Fibroblast of skin of right biceps (primary cell): ENCODE results near the gene AP1G2.
"Not testable (repeated sequence)": the region's sequence is repeated elsewhere in the genome, so short reads cannot be mapped to it uniquely, and the experiment has no call there.

ENCODE experiments used
- DNase-seq: peaks from one replicate; pipeline ENCODE4 v3.0.0-alpha.2; 2013

AP1G2 gene

GRCh38 chr14:23567186-23568020 lies at the start of gene AP1G2:
Gene AP1G2, minus strand, starts transcription at chr14:23567791. Its CDS starts 477 bp downstream, at chr14:23567314.
- peak; percentile 69 for DNase-seq

GRCh38 chr14:23615856-23616255 lies 48.3 kb upstream of the AP1G2 start:
- no peak for DNase-seq

- DNase-seq, result no peak
These were observed 46.8 kb upstream of the AP1G2 start for GRCh38 chr14:23614395-23614828.

- DNase-seq, result no peak
These were observed 45.9 kb upstream of the AP1G2 start for GRCh38 chr14:23613242-23614070.

- DNase-seq, result no peak
These were observed 45.2 kb upstream of the AP1G2 start for GRCh38 chr14:23612802-23613201.

GRCh38 chr14:23612354-23612732 lies 44.8 kb upstream of the AP1G2 start:
- no peak for DNase-seq

- no peak for DNase-seq
These were observed 43.3 kb upstream of the AP1G2 start for GRCh38 chr14:23610815-23611289.

- DNase-seq, result no peak
These were observed 42.7 kb upstream of the AP1G2 start for GRCh38 chr14:23610090-23610814.

GRCh38 chr14:23609411-23610089 lies 42.0 kb upstream of the AP1G2 start:
- DNase-seq, result not testable (repeated sequence)

GRCh38 chr14:23609001-23609400 lies 41.4 kb upstream of the AP1G2 start:
- no peak for DNase-seq

- no peak for DNase-seq
These were observed 40.9 kb upstream of the AP1G2 start for GRCh38 chr14:23608454-23608853.

- peak; percentile 23 for DNase-seq
These were observed 38.5 kb upstream of the AP1G2 start for GRCh38 chr14:23605931-23606585.

GRCh38 chr14:23604675-23605170 lies 37.1 kb upstream of the AP1G2 start:
- no peak for DNase-seq

GRCh38 chr14:23604148-23604547 lies 36.6 kb upstream of the AP1G2 start:
- no peak for DNase-seq

- DNase-seq, result no peak
These were observed 35.5 kb upstream of the AP1G2 start for GRCh38 chr14:23603103-23603502.

GRCh38 chr14:23602181-23603095 lies 34.8 kb upstream of the AP1G2 start:
- DNase-seq, result no peak

- DNase-seq, result no peak
These were observed 34.2 kb upstream of the AP1G2 start for GRCh38 chr14:23601845-23602180.

GRCh38 chr14:23601424-23601823 lies 33.8 kb upstream of the AP1G2 start:
- DNase-seq, result no peak

- DNase-seq, result no peak
These were observed 33.2 kb upstream of the AP1G2 start for GRCh38 chr14:23600806-23601205.

GRCh38 chr14:23600322-23600707 lies 32.7 kb upstream of the AP1G2 start:
- DNase-seq, result no peak

GRCh38 chr14:23594191-23594590 lies 26.6 kb upstream of the AP1G2 start:
- DNase-seq, result not testable (repeated sequence)
